Astrocyte (in vitro differentiated cells and primary cell): Measurements from ENCODE around the gene NOS1.

Experiments
- CTCF ChIP-seq: IDR thresholded peaks from 2 replicates; pipeline ENCODE4 v1.5.1; 2011; ENCODE audit warnings: low read depth, mild to moderate bottlenecking, inconsistent platforms, low read length, moderate library complexity; ENCODE audit not compliant: insufficient read depth
- EZH2 ChIP-seq: IDR thresholded peaks from 2 replicates; pipeline ENCODE4 v1.6.1; 2012; ENCODE audit warnings: mild to moderate bottlenecking, low read length, inconsistent platforms; ENCODE audit not compliant: insufficient read depth

GRCh38 chr12:117370588-117370987 is 9.2 kb upstream of the NOS1 start:
- TF ChIP-seq CTCF (no peak), EZH2 (no peak)
